Endothelial cell of umbilical vein (primary cell): ENCODE results near the gene CCDC30. TPM values are rescaled to one million over a fixed set of nuclear protein-coding genes. Genes with fewer than 3 reads are reported as not detected.

Experiments used
- BruUV-seq: library from RNA; stranded (reverse); fragments of 400-500 nt; replicated peaks from 2 replicates; lab custom pipeline; 2021; lab: Mats Ljungman, UMichigan
- CTCF ChIA-PET: fragments of 300-600, 350-600 bp; sonication (Branson Sonifier 250); formaldehyde crosslinking; loops from one replicate; lab custom pipeline; 2021; ENCODE audit warnings: antibody characterized with exemption, inconsistent platforms; lab: Charles Lee
- POLR2A ChIA-PET: fragments of 300-600, 350-600 bp; sonication (Branson Sonifier 250); formaldehyde crosslinking; loops from one replicate; lab custom pipeline; 2021; ENCODE audit warnings: antibody characterized with exemption, inconsistent platforms; lab: Charles Lee
- DNase-seq: peaks from one replicate; pipeline ENCODE4 v3.0.0-alpha.2; 2011; ENCODE audit warnings: low read depth, low spot score
- FAIRE-seq: peaks from 2 replicates; lab custom pipeline; 2011; peaks lifted over from hg19 to GRCh38; lab: Jason Lieb, UNC
- H2AFZ ChIP-seq: 2 replicates; pipeline ENCODE4 v1.6.0; 2012; ENCODE audit warnings: low read depth, low read length, control low read depth, inconsistent platforms
- H3K27ac ChIP-seq: 2 replicates; pipeline ENCODE4 v1.5.1; 2011; ENCODE audit warnings: low read depth, mild to moderate bottlenecking, control low read depth, low read length, moderate library complexity; ENCODE audit not compliant: insufficient read depth
- H3K27me3 ChIP-seq, 2 experiments: 2 replicates each; pipeline versions ENCODE4 v1.6.0 to v1.6.1; 2011; ENCODE audit warnings: low read length in 2 of 2, mixed read lengths in 1 of 2; ENCODE audit not compliant: control insufficient read depth in 2 of 2, insufficient read depth in 2 of 2
- H3K36me3 ChIP-seq, 2 experiments: 2 replicates in 1 of 2; 3 replicates in 1 of 2; pipeline ENCODE4 v1.5.1; 2011; ENCODE audit warnings: low read length in 2 of 2, mild to moderate bottlenecking in 1 of 2, moderate library complexity in 1 of 2; ENCODE audit not compliant: control insufficient read depth in 2 of 2, insufficient read depth in 2 of 2; ENCODE audit errors: extremely low read depth in 1 of 2
- H3K4me1 ChIP-seq: 3 replicates; pipeline ENCODE4 v1.5.1; 2011; ENCODE audit warnings: mild to moderate bottlenecking, low read length; ENCODE audit not compliant: control insufficient read depth, insufficient read depth; ENCODE audit errors: extremely low read depth
- H3K4me2 ChIP-seq: 2 replicates; pipeline ENCODE4 v1.6.1; 2011; ENCODE audit warnings: low read length, control low read depth, mixed read lengths; ENCODE audit not compliant: insufficient read depth
- H3K4me3 ChIP-seq, 3 experiments: fragments of 200-600 bp in 1 of 3; sonication (generic), shearing (Covaris generic) in 1 of 3; replicated peaks in 1 of 3; 2 replicates each; pipeline ENCODE4 v1.5.1; 2011 to 2016; ENCODE audit warnings: control low read depth in 3 of 3, low read length in 3 of 3, mild to moderate bottlenecking in 2 of 3, inconsistent platforms in 1 of 3, low read depth in 1 of 3, moderate library complexity in 1 of 3; ENCODE audit not compliant: insufficient read depth in 1 of 3
- H3K79me2 ChIP-seq: 2 replicates; pipeline ENCODE4 v1.6.0; 2012; ENCODE audit warnings: low read length, inconsistent platforms; ENCODE audit not compliant: control insufficient read depth, insufficient read depth
- H3K9ac ChIP-seq: replicated peaks from 2 replicates; pipeline ENCODE3; 2011; ENCODE audit warnings: low read length, control low read depth; ENCODE audit not compliant: insufficient read depth; ENCODE audit errors: extremely low read depth
- H3K9me1 ChIP-seq: replicated peaks from 3 replicates; pipeline ENCODE4 v1.6.0; 2011; ENCODE audit warnings: mild to moderate bottlenecking, low read length; ENCODE audit not compliant: control insufficient read depth, insufficient read depth; ENCODE audit errors: extremely low read depth
- H3K9me3 ChIP-seq: replicated peaks from 2 replicates; pipeline ENCODE4 v1.5.1; 2012; ENCODE audit warnings: low read length, inconsistent platforms; ENCODE audit not compliant: control insufficient read depth, insufficient read depth
- H4K20me1 ChIP-seq: replicated peaks from 2 replicates; pipeline ENCODE3; 2011; ENCODE audit warnings: mild to moderate bottlenecking, low read length; ENCODE audit not compliant: control insufficient read depth, insufficient read depth; ENCODE audit errors: extremely low read depth
- CTCF ChIP-seq, 2 donors: IDR thresholded peaks; 1 replicate in 1 of 2; 2 replicates in 1 of 2; pipeline ENCODE4 v1.5.1; 2011; ENCODE audit warnings: low read length in 2 of 2, mild to moderate bottlenecking in 2 of 2, moderate library complexity in 2 of 2, control low read depth in 1 of 2, inconsistent platforms in 1 of 2, low read depth in 1 of 2; ENCODE audit not compliant: insufficient read depth in 1 of 2; ENCODE audit errors: extremely low read depth in 1 of 2
- EZH2 ChIP-seq: IDR thresholded peaks from 2 replicates; pipeline ENCODE4 v1.6.1; 2012; ENCODE audit warnings: borderline replicate concordance, low read depth, mild to moderate bottlenecking, moderate library complexity, low read length, inconsistent platforms; ENCODE audit not compliant: severe bottlenecking
- FOS ChIP-seq: IDR thresholded peaks from 2 replicates; pipeline ENCODE4 v1.6.1; 2011; ENCODE audit warnings: mild to moderate bottlenecking, low read length, moderate library complexity, borderline replicate concordance; ENCODE audit not compliant: insufficient read depth
- GATA2 ChIP-seq: IDR thresholded peaks from 2 replicates; pipeline ENCODE4 v1.7.0; 2011; ENCODE audit warnings: low read depth, mild to moderate bottlenecking, moderate library complexity, mixed read lengths, low read length; ENCODE audit not compliant: insufficient read length, insufficient read depth
- JUN ChIP-seq: IDR thresholded peaks from 2 replicates; pipeline ENCODE4 v1.6.1; 2011; ENCODE audit warnings: borderline replicate concordance, low read depth; ENCODE audit not compliant: insufficient read length, insufficient read depth
- MYC ChIP-seq: IDR thresholded peaks from one replicate; pipeline ENCODE4 v1.6.1; 2011; ENCODE audit warnings: mild to moderate bottlenecking, low read depth, low read length
- POLR2AphosphoS5 ChIP-seq: IDR thresholded peaks from 2 replicates; pipeline ENCODE4 v1.6.1; 2012; ENCODE audit warnings: low read depth, mild to moderate bottlenecking, control low read depth, low read length, moderate library complexity; ENCODE audit not compliant: insufficient read depth
- dilution Hi-C: fragments of 300-500 bp; cut with MboI; formaldehyde crosslinking; loops from one replicate; pipeline ENCODE4 v1.15.0; 2019; ENCODE audit warnings: low sequenced_read_pairs; ENCODE audit not compliant: extremely low pct_ligation_motif_present
- intact Hi-C: fragments of 100-400 bp; cut with micrococcal nuclease; formaldehyde crosslinking; loops from one replicate; pipeline ENCODE4 v1.10.0; 2022
- polyA plus RNA-seq, 4 experiments: library from polyadenylated mRNA; depleted of rRNA in 3 of 4; stranded (reverse) in 3 of 4; unstranded in 1 of 4; fragments of >200 nt; gene quantifications; 2 replicates each; pipeline versions ENCODE4 v1.2.1 to v1.2.3, GENCODE V29; 2011 to 2012; ENCODE audit warnings: missing spikeins in 1 of 4
- total RNA-seq: library from RNA; stranded (reverse); gene quantifications from 2 replicates; pipeline ENCODE4 v1.2.3, GENCODE V29; 2021
- TF ChIP-seq, protein P1 (sequence below): IDR thresholded peaks from 2 replicates; pipeline ENCODE4 v1.6.1; 2011; ENCODE audit not compliant: insufficient read depth, insufficient read length

Gene CCDC30
- total and polyA plus RNA-seq, 2 donors (not counting 3 experiments of a cell fraction or from before 2014, with no cell fraction given), result 0.19 to 2.9 TPM

GRCh38 chr1:42523171-42523570 is 60.1 kb downstream of the CCDC30 start:
- Histone ChIP-seq H4K20me1 (no peaks in the 10 kb centered on the region), H3K27me3 (peaks cover 6 to 7% of the 10 kb centered on the region in 2 experiments), H3K36me3 (no peaks in the 10 kb centered on the region), H3K4me2 (no peak overlapping the region), H2AFZ (no peak overlapping the region), H3K27ac (no peak overlapping the region), H3K9ac (no peak overlapping the region), H3K79me2 (no peaks in the 10 kb centered on the region), H3K4me3 (no peak overlapping the region), H3K9me1 (no peaks in the 10 kb centered on the region), H3K4me1 (no peaks in the 10 kb centered on the region), H3K9me3 (no peaks in the 10 kb centered on the region)
- dilution Hi-C loops, result no loop called here
- intact Hi-C loops, result no loop called here
- CTCF ChIA-PET, result no interaction called here
- POLR2A ChIA-PET, result no interaction called here
- DNase-seq, result no peak
- TF ChIP-seq JUN, result no peak
- no peak for TF ChIP-seq POLR2AphosphoS5
- no peak for TF ChIP-seq MYC
- TF ChIP-seq CTCF (IDR thresholded peaks at IDR 0.05; ENCODE audit: extremely low read depth in 1 of 2, insufficient read depth in 1 of 2, low read depth in 1 of 2, low read length in 2 of 2), result no peak
- TF ChIP-seq FOS, result no peak
- FAIRE-seq, result no peak
- no TSS peak for BruUV-seq

DNA sequence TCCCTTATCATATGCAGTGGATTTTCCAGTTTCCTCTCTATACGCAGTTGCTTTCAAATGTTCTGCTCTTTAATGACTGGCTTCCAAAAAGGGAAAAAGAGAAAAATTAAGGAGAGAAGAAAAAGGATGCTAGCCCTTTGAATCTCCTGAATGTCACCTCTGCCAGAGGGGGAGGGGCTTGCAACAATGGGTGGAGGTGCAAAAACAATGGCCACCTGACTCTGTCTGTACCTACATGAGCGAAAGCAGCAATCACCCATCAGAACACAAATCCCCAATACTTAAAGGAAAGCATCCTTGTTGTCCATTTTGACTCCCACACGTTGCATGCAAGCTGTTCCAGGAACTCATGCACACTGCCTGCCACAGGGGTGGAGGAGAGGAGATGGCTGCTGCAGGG is 61.2 kb downstream of the CCDC30 start:
- Histone ChIP-seq H3K27ac (no peak overlapping the region), H3K9ac (no peak overlapping the region), H3K9me1 (no peaks in the 10 kb centered on the region), H4K20me1 (no peaks in the 10 kb centered on the region), H3K4me3 (no peak overlapping the region), H3K4me2 (no peak overlapping the region), H3K79me2 (no peaks in the 10 kb centered on the region), H3K36me3 (no peaks in the 10 kb centered on the region), H3K4me1 (no peaks in the 10 kb centered on the region), H2AFZ (no peak overlapping the region), H3K9me3 (no peaks in the 10 kb centered on the region), H3K27me3 (peaks cover 6 to 7% of the 10 kb centered on the region in 2 experiments)
- CTCF ChIA-PET, result interaction anchor here (0.6 to 1.2 kb wide), 2 partner anchors 21 to 180 kb away, joined by 3 to 4 read pairs; no protein-coding TSS in a partner anchor
- intact Hi-C loops, result no loop called here
- FAIRE-seq (no peak), DNase-seq (no peak)
- TF ChIP-seq POLR2AphosphoS5 (no peak), MYC (no peak), EZH2 (no peak), GATA2 (no peak)
- TF ChIP-seq, protein P1, sequence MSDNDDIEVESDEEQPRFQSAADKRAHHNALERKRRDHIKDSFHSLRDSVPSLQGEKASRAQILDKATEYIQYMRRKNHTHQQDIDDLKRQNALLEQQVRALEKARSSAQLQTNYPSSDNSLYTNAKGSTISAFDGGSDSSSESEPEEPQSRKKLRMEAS, result no peak
- POLR2A ChIA-PET, result no interaction called here
- BruUV-seq, result no TSS peak
- dilution Hi-C loops, result no loop called here
